ENCODE measurements around the gene TLCD3B.

DNA sequence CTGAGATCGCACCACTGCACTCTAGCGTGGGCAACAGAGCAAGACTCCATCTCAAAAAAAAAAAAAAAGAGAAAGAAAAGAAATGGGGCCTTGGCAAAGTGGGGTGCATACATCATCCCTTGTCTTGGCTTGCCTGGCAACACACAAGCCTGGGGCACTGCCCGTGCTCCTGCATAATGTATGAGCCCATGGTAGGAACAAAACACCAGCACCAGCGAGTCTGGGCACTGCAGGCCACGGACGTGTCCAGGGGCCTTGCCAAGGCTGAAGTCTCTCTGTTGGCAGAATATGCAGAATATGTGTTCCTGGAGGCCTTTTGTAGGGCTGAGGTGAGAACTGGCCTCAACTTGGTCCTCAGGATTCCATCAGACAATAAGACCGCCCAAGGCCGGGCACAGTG is 18.8 kb upstream of the TLCD3B start:
- TF ChIP-seq EP300 (IDR thresholded peaks at IDR 0.05): no peak
- TF ChIP-seq, protein P1, sequence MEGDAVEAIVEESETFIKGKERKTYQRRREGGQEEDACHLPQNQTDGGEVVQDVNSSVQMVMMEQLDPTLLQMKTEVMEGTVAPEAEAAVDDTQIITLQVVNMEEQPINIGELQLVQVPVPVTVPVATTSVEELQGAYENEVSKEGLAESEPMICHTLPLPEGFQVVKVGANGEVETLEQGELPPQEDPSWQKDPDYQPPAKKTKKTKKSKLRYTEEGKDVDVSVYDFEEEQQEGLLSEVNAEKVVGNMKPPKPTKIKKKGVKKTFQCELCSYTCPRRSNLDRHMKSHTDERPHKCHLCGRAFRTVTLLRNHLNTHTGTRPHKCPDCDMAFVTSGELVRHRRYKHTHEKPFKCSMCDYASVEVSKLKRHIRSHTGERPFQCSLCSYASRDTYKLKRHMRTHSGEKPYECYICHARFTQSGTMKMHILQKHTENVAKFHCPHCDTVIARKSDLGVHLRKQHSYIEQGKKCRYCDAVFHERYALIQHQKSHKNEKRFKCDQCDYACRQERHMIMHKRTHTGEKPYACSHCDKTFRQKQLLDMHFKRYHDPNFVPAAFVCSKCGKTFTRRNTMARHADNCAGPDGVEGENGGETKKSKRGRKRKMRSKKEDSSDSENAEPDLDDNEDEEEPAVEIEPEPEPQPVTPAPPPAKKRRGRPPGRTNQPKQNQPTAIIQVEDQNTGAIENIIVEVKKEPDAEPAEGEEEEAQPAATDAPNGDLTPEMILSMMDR (IDR thresholded peaks at IDR 0.05): no peak

Measured in upper lobe of left lung (tissue), 4 donors.